ENCODE measurements around the gene CFAP97D2. TPM values are rescaled to one million over a fixed set of nuclear protein-coding genes. Genes with fewer than 3 reads are reported as not detected.

CFAP97D2 gene
- total RNA-seq, 1 donor from 2014 or later: not detected

DNA sequence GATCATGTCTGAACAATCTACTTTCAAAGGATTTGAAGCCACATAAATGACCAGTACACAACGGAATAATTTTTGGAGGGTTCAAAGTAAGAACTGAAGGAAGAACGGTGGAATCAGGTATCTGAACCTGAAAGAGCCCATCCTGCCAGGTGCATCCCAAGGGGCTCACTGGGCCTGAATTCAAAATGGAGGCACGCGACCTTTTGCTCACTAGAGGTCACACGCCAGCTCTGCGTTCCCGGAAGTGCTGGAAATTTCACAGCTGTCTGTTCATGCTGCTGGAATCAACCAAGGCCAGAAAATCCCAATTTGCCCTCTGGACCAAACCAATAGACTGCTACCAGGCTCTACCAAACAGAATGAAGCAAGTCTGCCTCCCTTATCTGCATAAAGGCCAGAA lies 42.5 kb upstream of the CFAP97D2 start:
- no peaks in the 10 kb centered on the region for H3K27me3 ChIP-seq (ENCODE audit: control insufficient read depth, insufficient read depth, low read length)
- TF ChIP-seq, protein P1, sequence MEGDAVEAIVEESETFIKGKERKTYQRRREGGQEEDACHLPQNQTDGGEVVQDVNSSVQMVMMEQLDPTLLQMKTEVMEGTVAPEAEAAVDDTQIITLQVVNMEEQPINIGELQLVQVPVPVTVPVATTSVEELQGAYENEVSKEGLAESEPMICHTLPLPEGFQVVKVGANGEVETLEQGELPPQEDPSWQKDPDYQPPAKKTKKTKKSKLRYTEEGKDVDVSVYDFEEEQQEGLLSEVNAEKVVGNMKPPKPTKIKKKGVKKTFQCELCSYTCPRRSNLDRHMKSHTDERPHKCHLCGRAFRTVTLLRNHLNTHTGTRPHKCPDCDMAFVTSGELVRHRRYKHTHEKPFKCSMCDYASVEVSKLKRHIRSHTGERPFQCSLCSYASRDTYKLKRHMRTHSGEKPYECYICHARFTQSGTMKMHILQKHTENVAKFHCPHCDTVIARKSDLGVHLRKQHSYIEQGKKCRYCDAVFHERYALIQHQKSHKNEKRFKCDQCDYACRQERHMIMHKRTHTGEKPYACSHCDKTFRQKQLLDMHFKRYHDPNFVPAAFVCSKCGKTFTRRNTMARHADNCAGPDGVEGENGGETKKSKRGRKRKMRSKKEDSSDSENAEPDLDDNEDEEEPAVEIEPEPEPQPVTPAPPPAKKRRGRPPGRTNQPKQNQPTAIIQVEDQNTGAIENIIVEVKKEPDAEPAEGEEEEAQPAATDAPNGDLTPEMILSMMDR (IDR thresholded peaks at IDR 0.05; ENCODE audit: insufficient read depth, low read length, poor library complexity, severe bottlenecking): no peak
- no peak overlapping the region for H3K4me3 ChIP-seq (ENCODE audit: low read depth, low read length)
- DNase-seq (ENCODE audit: low read depth): no peak
- no peaks in the 10 kb centered on the region for H3K36me3 ChIP-seq (ENCODE audit: control insufficient read depth, insufficient read depth, low read length)

DNA sequence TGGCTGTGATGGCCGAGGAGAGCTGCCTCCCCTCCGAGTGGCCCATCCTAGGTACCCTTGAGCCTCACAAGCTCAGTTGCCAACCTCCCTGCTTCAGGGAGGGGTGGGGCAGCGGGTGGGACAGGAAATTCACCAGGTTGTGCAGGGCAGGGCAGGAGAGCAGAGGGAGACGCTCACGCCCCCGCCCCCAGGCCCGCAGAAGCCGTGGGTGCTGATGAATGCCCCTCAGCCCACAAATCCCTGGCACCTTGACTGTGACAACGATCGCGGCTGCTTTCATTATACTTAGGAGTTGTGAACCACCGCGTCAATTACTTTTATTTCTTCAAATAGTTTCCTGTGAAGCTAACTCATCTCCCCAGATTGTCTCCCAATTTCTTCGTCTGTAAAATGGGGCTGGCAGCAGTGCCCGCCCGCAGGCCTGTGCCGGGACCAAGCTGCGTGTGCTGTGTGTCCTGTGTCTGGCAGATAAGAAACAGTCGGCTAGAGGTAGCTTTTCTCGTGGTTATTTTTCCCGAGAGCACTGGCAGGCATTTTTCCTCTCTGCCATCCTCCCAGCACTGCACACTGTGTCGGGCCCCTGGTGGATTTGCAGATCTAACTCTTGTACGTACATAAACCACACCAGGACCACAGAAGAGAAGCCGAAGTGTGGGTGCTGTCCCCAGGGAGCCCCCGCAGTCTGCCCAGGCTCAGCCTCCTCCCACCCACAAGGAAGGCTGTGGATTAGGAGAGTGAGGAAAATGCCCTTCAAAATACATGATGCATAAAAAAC lies 38.7 kb upstream of the CFAP97D2 start:
- TF ChIP-seq, protein P1 (IDR thresholded peaks at IDR 0.05; ENCODE audit: insufficient read depth, low read length, poor library complexity, severe bottlenecking): no peak
- no peaks in the 10 kb centered on the region for H3K36me3 ChIP-seq (ENCODE audit: control insufficient read depth, insufficient read depth, low read length)
- peaks cover 4% of the 10 kb centered on the region for H3K27me3 ChIP-seq (ENCODE audit: control insufficient read depth, insufficient read depth, low read length)
- no peak overlapping the region for H3K4me3 ChIP-seq (ENCODE audit: low read depth, low read length)
- DNase-seq (ENCODE audit: low read depth): no peak

DNA sequence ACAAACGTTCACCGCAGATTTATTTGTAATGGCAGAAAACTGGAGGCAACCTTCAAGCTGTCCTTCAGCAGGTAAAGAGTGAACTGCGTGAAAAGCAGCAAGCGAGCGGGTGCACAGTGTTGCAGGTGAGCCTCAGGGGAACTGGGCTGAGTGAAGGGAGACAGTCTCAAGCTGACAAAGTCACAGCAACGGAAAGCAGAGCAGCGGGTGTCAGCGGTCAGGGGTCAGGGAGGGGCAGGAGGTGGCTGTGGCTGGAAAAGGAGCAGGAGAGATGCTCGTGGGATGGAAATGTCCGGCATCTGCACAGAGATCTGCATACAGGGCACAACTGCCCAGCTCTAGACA lies 38.2 kb upstream of the CFAP97D2 start:
- no peak overlapping the region for H3K4me3 ChIP-seq (ENCODE audit: low read depth, low read length)
- no peaks in the 10 kb centered on the region for H3K36me3 ChIP-seq (ENCODE audit: control insufficient read depth, insufficient read depth, low read length)
- no peak for DNase-seq (ENCODE audit: low read depth)
- TF ChIP-seq, protein P1 (IDR thresholded peaks at IDR 0.05; ENCODE audit: insufficient read depth, low read length, poor library complexity, severe bottlenecking): no peak
- H3K27me3 ChIP-seq (ENCODE audit: control insufficient read depth, insufficient read depth, low read length): peaks cover 4% of the 10 kb centered on the region

DNA sequence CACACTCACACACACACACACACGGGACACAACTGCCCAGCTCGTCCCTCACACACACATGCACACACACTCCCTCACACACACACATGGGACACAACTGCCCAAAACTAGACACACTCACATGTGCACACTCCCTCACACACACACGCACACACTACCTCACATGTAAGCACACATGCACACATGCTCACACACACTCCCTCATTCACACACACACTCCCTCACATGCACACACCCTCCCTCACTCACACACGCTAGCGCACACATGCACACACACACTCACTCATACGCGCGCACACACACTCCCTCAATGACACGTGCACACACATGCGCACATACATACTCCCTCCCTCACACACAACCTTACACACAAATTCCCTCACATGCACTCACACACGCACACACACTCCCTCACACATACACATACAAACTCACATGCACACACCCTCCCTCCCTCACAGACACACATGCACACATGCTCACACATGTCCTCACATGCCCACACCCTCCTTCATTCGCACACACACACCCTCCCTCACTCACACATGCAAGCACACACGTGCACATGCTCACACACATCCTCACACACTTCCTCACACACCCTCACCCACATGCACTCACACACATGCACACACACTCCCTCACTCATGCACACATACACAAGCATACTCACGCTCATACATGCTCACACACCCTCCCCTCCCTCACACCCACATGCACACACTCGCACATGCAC lies 37.6 kb upstream of the CFAP97D2 start:
- H3K27me3 ChIP-seq (ENCODE audit: control insufficient read depth, insufficient read depth, low read length): peaks cover 4% of the 10 kb centered on the region
- H3K36me3 ChIP-seq (ENCODE audit: control insufficient read depth, insufficient read depth, low read length): no peaks in the 10 kb centered on the region
- no peak overlapping the region for H3K4me3 ChIP-seq (ENCODE audit: low read depth, low read length)
- DNase-seq (ENCODE audit: low read depth): no peak
- TF ChIP-seq, protein P1 (IDR thresholded peaks at IDR 0.05; ENCODE audit: insufficient read depth, low read length, poor library complexity, severe bottlenecking): no peak

DNA sequence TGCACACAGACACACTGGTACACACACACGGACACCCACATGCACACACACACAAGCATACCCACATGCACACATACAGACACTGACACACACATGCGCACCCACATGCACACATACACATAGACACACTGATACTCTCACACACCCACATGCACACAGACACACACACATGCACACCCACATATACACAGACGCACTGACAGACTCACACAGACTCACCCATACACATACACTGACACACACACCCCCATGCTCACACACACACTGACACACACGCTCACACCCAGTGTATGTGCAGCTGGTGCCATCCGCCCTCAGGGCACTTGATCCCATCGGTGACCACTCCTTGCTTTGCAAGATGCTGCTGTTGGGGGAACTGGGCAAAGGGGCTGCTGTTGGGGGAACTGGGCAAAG lies 36.9 kb upstream of the CFAP97D2 start:
- H3K27me3 ChIP-seq (ENCODE audit: control insufficient read depth, insufficient read depth, low read length): peaks cover 4% of the 10 kb centered on the region
- TF ChIP-seq, protein P1 (IDR thresholded peaks at IDR 0.05; ENCODE audit: insufficient read depth, low read length, poor library complexity, severe bottlenecking): no peak
- no peak overlapping the region for H3K4me3 ChIP-seq (ENCODE audit: low read depth, low read length)
- H3K36me3 ChIP-seq (ENCODE audit: control insufficient read depth, insufficient read depth, low read length): no peaks in the 10 kb centered on the region
- DNase-seq (ENCODE audit: low read depth): no peak
